GM20000 (cell line): ENCODE data around the gene DCP2.

Source experiments
- DNase-seq: peaks from one replicate; pipeline ENCODE4 v3.0.0; 2012; ENCODE audit warnings: low spot score
- CTCF ChIP-seq: IDR thresholded peaks from 2 replicates; pipeline ENCODE4 v1.5.1; 2012; ENCODE audit warnings: mild to moderate bottlenecking, control low read depth; ENCODE audit errors: extremely low read depth, missing control alignments

The DCP2 gene

GRCh38 chr5:113024076-113024697 lies 47.6 kb downstream of the DCP2 start:
- TF ChIP-seq CTCF = no peak
- no peak for DNase-seq

- TF ChIP-seq CTCF = no peak
- DNase-seq = no peak
Measured at GRCh38 chr5:113025596-113025995, 49.0 kb downstream of the DCP2 start.

- no peak for TF ChIP-seq CTCF
- DNase-seq = no peak
Measured at GRCh38 chr5:113026211-113026610, 49.6 kb downstream of the DCP2 start.

GRCh38 chr5:113027015-113027414 lies 50.4 kb downstream of the DCP2 start:
- DNase-seq = no peak
- TF ChIP-seq CTCF = no peak

- no peak for TF ChIP-seq CTCF
- no peak for DNase-seq
Measured at GRCh38 chr5:113027431-113027830, 50.8 kb downstream of the DCP2 start.

DNA sequence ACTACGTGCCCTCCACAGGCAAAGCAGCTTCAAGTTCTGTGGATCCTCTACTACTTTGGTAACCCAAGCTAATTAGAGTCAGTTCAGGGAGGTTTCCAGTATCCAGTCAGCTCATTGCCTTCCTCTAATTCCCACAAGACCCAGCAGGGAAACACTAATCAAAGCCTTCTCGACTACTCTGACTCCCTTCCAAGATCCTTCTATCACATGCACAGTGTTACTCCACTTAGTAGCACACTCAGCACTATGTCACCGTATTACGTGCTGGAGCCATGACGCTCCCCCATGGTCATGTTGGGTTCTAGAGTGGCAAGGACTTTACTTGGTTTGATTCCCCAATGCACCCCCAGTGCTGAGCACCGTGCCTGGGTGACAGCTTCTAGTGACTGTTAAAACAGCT lies 53.0 kb downstream of the DCP2 start:
- DNase-seq = no peak
- TF ChIP-seq CTCF = no peak

- no peak for TF ChIP-seq CTCF
- DNase-seq = no peak
Measured at GRCh38 chr5:113031104-113031503, 54.5 kb downstream of the DCP2 start.

GRCh38 chr5:113031557-113031956 lies 55.0 kb downstream of the DCP2 start:
- no peak for DNase-seq

More at GRCh38 chr5:113031557-113031956, 55.0 kb downstream of the DCP2 start:
- TF ChIP-seq CTCF = no peak
